ENCODE results near the gene GBF1.

GBF1 gene

GRCh38 chr10:102413806-102414561, 168.7 kb downstream of the GBF1 start:
- no peak for TF ChIP-seq CTCF (IDR thresholded peaks at IDR 0.05; ENCODE audit: extremely low read depth, missing control alignments)
- no peak for DNase-seq (ENCODE audit: low spot score)

- no peak for DNase-seq (ENCODE audit: low spot score)
- TF ChIP-seq CTCF (IDR thresholded peaks at IDR 0.05; ENCODE audit: extremely low read depth, missing control alignments): no peak
These were observed 169.4 kb downstream of the GBF1 start for GRCh38 chr10:102414749-102415148.

- no peak for TF ChIP-seq CTCF (IDR thresholded peaks at IDR 0.05; ENCODE audit: extremely low read depth, missing control alignments)
- DNase-seq (ENCODE audit: low spot score): no peak
These were observed 171.0 kb downstream of the GBF1 start for GRCh38 chr10:102416283-102416682.

- DNase-seq (ENCODE audit: low spot score): no peak
- no peak for TF ChIP-seq CTCF (IDR thresholded peaks at IDR 0.05; ENCODE audit: extremely low read depth, missing control alignments)
These were observed 171.4 kb downstream of the GBF1 start for GRCh38 chr10:102416695-102417094.

- DNase-seq (ENCODE audit: low spot score): no peak
- TF ChIP-seq CTCF (IDR thresholded peaks at IDR 0.05; ENCODE audit: extremely low read depth, missing control alignments): no peak
These were observed 173.4 kb downstream of the GBF1 start, which contains the start of gene PSD for GRCh38 chr10:102418622-102419268. TSS of gene PSD (minus strand) at chr10:102418785. CDS start at chr10:102417038, 1,747 bp downstream.

- peak; percentile 85 for DNase-seq (ENCODE audit: low spot score)
- no peak for TF ChIP-seq CTCF (IDR thresholded peaks at IDR 0.05; ENCODE audit: extremely low read depth, missing control alignments)
These were observed 174.2 kb downstream of the GBF1 start for GRCh38 chr10:102419269-102420180.
